ENCODE measurements around the gene COBL. TPM values are rescaled to one million over a fixed set of nuclear protein-coding genes. Genes with fewer than 3 reads are reported as not detected.

The COBL gene
- total RNA-seq, 4 donors from 2014 or later = 14.3 to 19.3 (median 15.9) TPM

DNA sequence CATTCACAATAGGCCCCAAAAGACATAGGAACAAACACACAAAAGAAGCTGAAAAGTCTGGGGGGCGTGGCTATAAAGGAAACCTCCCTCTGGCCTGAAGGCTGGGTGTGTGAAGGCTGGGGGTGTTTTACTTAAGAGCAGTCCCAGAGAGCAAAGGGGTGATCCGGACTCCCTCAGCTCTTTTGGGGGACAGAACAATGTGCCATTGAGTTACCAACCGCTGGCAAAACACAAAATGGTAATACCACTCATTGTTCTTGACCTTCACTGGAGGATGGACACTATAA is 189.0 kb downstream of the COBL start:
- H3K27me3 ChIP-seq = no peaks in the 10 kb centered on the region
- WGBS, 2 donors = 55 to 56% methylated on average over 3 of the region's 3 CpGs
- H3K27ac ChIP-seq = no peak overlapping the region

GRCh38 chr7:51126813-51127617 is 189.6 kb downstream of the COBL start:
- TF ChIP-seq CTCF (IDR thresholded peaks at IDR 0.05) (no peak), POLR2A (IDR thresholded peaks at IDR 0.05) (no peak)
- H3K27me3 ChIP-seq = no peaks in the 10 kb centered on the region
- H3K36me3 ChIP-seq = no peaks in the 10 kb centered on the region
- no peak overlapping the region for H3K27ac ChIP-seq
- 96% methylated on average over 19 of the region's 19 CpGs for WGBS, 2 donors
- no peak for DNase-seq
- no peak overlapping the region for H3K4me3 ChIP-seq (replicated peaks in 1 of 3)
- H3K9me3 ChIP-seq = no peaks in the 10 kb centered on the region
- intact Hi-C loops (cut with DNase I) = no loop called here
- no peaks in the 10 kb centered on the region for H3K4me1 ChIP-seq

More for the DNA sequence above, 189.0 kb downstream of the COBL start:
- H3K36me3 ChIP-seq = no peaks in the 10 kb centered on the region
- no peaks in the 10 kb centered on the region for H3K4me1 ChIP-seq
- intact Hi-C loops (cut with DNase I) = no loop called here
- no peak overlapping the region for H3K4me3 ChIP-seq (replicated peaks in 1 of 3)
- no peak for DNase-seq
- TF ChIP-seq CTCF (IDR thresholded peaks at IDR 0.05) = no peak
- H3K9me3 ChIP-seq = no peaks in the 10 kb centered on the region

DNA sequence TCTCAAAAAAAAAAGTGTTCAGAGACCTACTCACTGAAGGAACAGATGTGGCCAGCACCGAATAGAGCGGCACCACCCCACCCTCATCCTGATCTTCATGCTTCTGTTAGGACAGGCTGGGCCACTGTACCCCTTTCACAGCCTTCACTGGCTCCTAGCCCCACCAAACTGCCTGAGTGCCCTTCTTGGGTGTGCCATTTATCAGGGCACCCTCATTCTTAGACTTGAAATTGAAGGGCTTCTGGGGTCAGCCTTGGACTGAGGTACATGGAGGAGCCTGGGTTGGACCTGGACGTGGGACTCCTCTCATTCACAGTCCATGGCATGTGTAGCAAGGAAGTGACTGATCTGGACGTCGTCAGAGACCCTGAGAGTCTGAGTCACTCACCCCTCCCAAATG is 190.3 kb downstream of the COBL start:
- no peaks in the 10 kb centered on the region for H3K27me3 ChIP-seq
- WGBS, 2 donors = 80 to 84% methylated on average over 4 to 5 of the region's 5 CpGs
- TF ChIP-seq CTCF (IDR thresholded peaks at IDR 0.05) = no peak
- no peak for TF ChIP-seq POLR2A (IDR thresholded peaks at IDR 0.05)
- H3K36me3 ChIP-seq = no peaks in the 10 kb centered on the region
- H3K9me3 ChIP-seq = no peaks in the 10 kb centered on the region
- no peak overlapping the region for H3K27ac ChIP-seq
- no peaks in the 10 kb centered on the region for H3K4me1 ChIP-seq
- no peak overlapping the region for H3K4me3 ChIP-seq (replicated peaks in 1 of 3)
- DNase-seq = no peak
- intact Hi-C loops (cut with DNase I) = no loop called here

DNA sequence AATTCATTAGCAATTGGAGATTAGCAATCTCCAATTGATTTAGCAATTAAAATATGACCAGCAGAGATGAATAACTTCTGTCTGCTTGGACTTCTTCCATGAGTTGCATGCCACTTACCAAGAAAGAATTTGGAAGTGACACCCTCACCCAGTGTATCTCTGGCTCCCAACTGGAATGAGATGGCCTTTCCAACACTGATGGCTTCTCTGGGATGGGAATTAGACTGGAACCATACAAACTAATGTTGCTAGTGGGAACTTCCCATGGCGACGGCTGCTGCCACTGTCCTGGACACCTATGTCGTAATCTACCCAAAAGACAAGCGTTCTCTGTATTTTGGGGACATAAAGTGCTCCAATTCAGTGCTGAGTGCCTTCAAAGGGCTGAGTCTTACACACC is 192.3 kb downstream of the COBL start:
- no peaks in the 10 kb centered on the region for H3K9me3 ChIP-seq
- 67 to 71% methylated on average over 4 of the region's 4 CpGs for WGBS, 2 donors
- no peak for DNase-seq
- intact Hi-C loops (cut with DNase I) = no loop called here
- no peak for TF ChIP-seq POLR2A (IDR thresholded peaks at IDR 0.05)
- TF ChIP-seq CTCF (IDR thresholded peaks at IDR 0.05) = no peak
- no peaks in the 10 kb centered on the region for H3K27me3 ChIP-seq
- H3K36me3 ChIP-seq = no peaks in the 10 kb centered on the region
- no peak overlapping the region for H3K4me3 ChIP-seq (replicated peaks in 1 of 3)
- H3K4me1 ChIP-seq = no peaks in the 10 kb centered on the region
- H3K27ac ChIP-seq = no peak overlapping the region

DNA sequence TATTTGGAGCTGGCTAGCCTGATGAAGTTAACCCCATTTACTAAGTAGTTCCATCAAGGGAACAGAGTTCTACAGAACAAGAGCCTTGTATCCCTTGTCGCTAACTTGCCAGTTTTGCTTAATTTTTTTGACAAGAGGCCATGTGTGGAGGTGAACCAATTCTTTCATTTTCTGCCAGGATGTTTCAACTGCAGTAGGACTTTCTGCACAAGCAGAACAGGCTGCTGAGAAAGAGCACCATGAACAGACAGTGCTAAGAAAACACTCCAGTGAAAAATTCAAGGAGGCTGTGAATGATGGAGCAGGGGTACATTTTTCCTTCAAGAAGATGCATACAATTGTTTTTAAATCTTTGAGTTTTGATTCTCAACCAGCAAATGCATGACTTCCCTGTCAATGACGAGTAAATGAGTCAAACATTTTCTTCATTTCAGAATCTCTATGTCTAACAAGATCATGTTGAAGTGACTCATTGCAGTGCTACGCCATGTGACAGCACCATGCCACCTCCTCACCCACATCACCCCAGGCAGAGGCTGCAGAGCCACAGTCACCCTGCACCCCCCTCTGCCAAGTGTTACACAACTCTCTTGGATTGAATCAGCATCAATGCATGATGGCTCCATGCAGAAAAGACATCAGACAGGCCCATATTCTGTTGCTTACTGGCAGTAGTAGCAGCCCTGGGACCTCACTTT is 193.1 kb downstream of the COBL start:
- TF ChIP-seq CTCF (IDR thresholded peaks at IDR 0.05) (no peak), POLR2A (IDR thresholded peaks at IDR 0.05) (no peak)
- no peaks in the 10 kb centered on the region for H3K27me3 ChIP-seq
- no peaks in the 10 kb centered on the region for H3K36me3 ChIP-seq
- no peaks in the 10 kb centered on the region for H3K4me1 ChIP-seq
- H3K9me3 ChIP-seq = no peaks in the 10 kb centered on the region
- intact Hi-C loops (cut with DNase I) = no loop called here
- no peak for DNase-seq
- H3K4me3 ChIP-seq (replicated peaks in 1 of 3) = no peak overlapping the region
- peak overlapping the region in 1 of 3 donors; percentile 13 for H3K27ac ChIP-seq
- WGBS, 2 donors = 82 to 89% methylated on average over 3 of the region's 3 CpGs
